HEK293 (cell line): ENCODE results near the gene RAC3.

Source experiments
- CTCF ChIA-PET: fragments of 350-600 bp; formaldehyde crosslinking; extraction: SDS; loops from one replicate; lab custom pipeline; 2021; ENCODE audit warnings: antibody characterized with exemption; lab: Yijun Ruan, JAX
- POLR2A ChIA-PET: fragments of 300-600 bp; formaldehyde crosslinking; extraction: SDS; loops from one replicate; lab custom pipeline; 2020; ENCODE audit warnings: antibody characterized with exemption, inconsistent platforms; lab: Yijun Ruan, JAX
- H3K27ac ChIP-seq: fragments of 200-500 bp; sonication (Bioruptor generic); 2 replicates; pipeline ENCODE4 v1.5.1; 2014; ENCODE audit warnings: low read depth, low read length, control low read depth, inconsistent platforms; ENCODE audit errors: extremely low read depth
- H3K36me3 ChIP-seq, 2 experiments: fragments of 200-500 bp in 1 of 2; sonication (Bioruptor generic) in 1 of 2; 1 replicate in 1 of 2; 2 replicates in 1 of 2; pipeline ENCODE4 v1.5.1; 2014 to 2017; ENCODE audit warnings: inconsistent platforms in 2 of 2, low read length in 2 of 2; ENCODE audit not compliant: control insufficient read depth in 2 of 2, insufficient read depth in 1 of 2
- H3K4me1 ChIP-seq: fragments of 200-500 bp; sonication (Bioruptor generic); 2 replicates; pipeline ENCODE4 v1.5.1; 2014; ENCODE audit warnings: mild to moderate bottlenecking, low read length, inconsistent platforms; ENCODE audit not compliant: control insufficient read depth, insufficient read depth
- H3K4me3 ChIP-seq: 2 replicates; pipeline ENCODE4 v1.5.1; 2011; ENCODE audit warnings: low read depth, mild to moderate bottlenecking, control low read depth, low read length, moderate library complexity
- H3K9me3 ChIP-seq: fragments of 200-500 bp; sonication (Bioruptor generic); 2 replicates; pipeline ENCODE4 v1.5.1; 2014; ENCODE audit warnings: low read depth, low read length, inconsistent platforms; ENCODE audit not compliant: control insufficient read depth, insufficient read depth
- BCL11B ChIP-seq: fragments of 450-650 bp; formaldehyde crosslinking; IDR thresholded peaks from 2 replicates; pipeline ENCODE4 v1.5.1; 2016; ENCODE audit warnings: low read depth, missing biosample characterization, missing genetic modification characterization
- GLIS1 ChIP-seq: fragments of 450-650 bp; formaldehyde crosslinking; IDR thresholded peaks from 2 replicates; pipeline ENCODE4 v1.5.1; 2016; ENCODE audit warnings: missing biosample characterization, missing genetic modification characterization
- GLIS2 ChIP-seq: fragments of 450-650 bp; formaldehyde crosslinking; IDR thresholded peaks from 2 replicates; pipeline ENCODE4 v1.5.1; 2016; ENCODE audit warnings: missing biosample characterization, missing genetic modification characterization
- IKZF3 ChIP-seq: fragments of 450-650 bp; IDR thresholded peaks from 2 replicates; pipeline ENCODE4 v1.5.0; 2018; ENCODE audit warnings: missing biosample characterization, mild to moderate bottlenecking, missing genetic modification characterization, moderate library complexity
- MYNN ChIP-seq: fragments of 450-650 bp; formaldehyde crosslinking; IDR thresholded peaks from 2 replicates; pipeline ENCODE4 v1.5.1; 2016; ENCODE audit warnings: missing biosample characterization, missing genetic modification characterization, borderline replicate concordance
- OSR2 ChIP-seq: fragments of 450-650 bp; formaldehyde crosslinking; IDR thresholded peaks from 2 replicates; pipeline ENCODE4 v1.5.1; 2016; ENCODE audit warnings: missing biosample characterization, missing genetic modification characterization
- PATZ1 ChIP-seq: fragments of 450-650 bp; formaldehyde crosslinking; IDR thresholded peaks from 2 replicates; pipeline ENCODE4 v1.5.1; 2016; ENCODE audit warnings: missing biosample characterization, missing genetic modification characterization
- SP2 ChIP-seq: fragments of 450-650 bp; formaldehyde crosslinking; IDR thresholded peaks from 2 replicates; pipeline ENCODE4 v1.5.1; 2016; ENCODE audit warnings: missing biosample characterization, missing genetic modification characterization
- SP3 ChIP-seq: fragments of 450-650 bp; formaldehyde crosslinking; IDR thresholded peaks from 2 replicates; pipeline ENCODE4 v1.5.1; 2016; ENCODE audit warnings: missing biosample characterization, missing genetic modification characterization
- TCF7L2 ChIP-seq: IDR thresholded peaks from 2 replicates; pipeline ENCODE4 v1.6.1; 2011; ENCODE audit warnings: low read depth, mild to moderate bottlenecking, inconsistent platforms, low read length, moderate library complexity, borderline replicate concordance
- TRIM28 ChIP-seq: IDR thresholded peaks from 2 replicates; pipeline ENCODE4 v1.6.1; 2011; ENCODE audit warnings: low read length, control low read depth, borderline replicate concordance
- WT1 ChIP-seq: fragments of 450-650 bp; formaldehyde crosslinking; IDR thresholded peaks from 2 replicates; pipeline ENCODE4 v1.5.1; 2016; ENCODE audit warnings: missing biosample characterization, missing genetic modification characterization
- ZBTB8A ChIP-seq: fragments of 450-650 bp; formaldehyde crosslinking; IDR thresholded peaks from 2 replicates; pipeline ENCODE4 v1.5.1; 2016; ENCODE audit warnings: missing biosample characterization, missing genetic modification characterization
- ZEB2 ChIP-seq: fragments of 450-650 bp; formaldehyde crosslinking; IDR thresholded peaks from 2 replicates; pipeline ENCODE4 v1.5.1; 2016; ENCODE audit warnings: missing biosample characterization, missing genetic modification characterization
- ZFP69B ChIP-seq: fragments of 450-650 bp; formaldehyde crosslinking; IDR thresholded peaks from 2 replicates; pipeline ENCODE4 v1.5.1; 2016; ENCODE audit warnings: missing biosample characterization, missing genetic modification characterization
- ZIC2 ChIP-seq: fragments of 450-650 bp; formaldehyde crosslinking; IDR thresholded peaks from 2 replicates; pipeline ENCODE4 v1.5.1; 2016; ENCODE audit warnings: missing biosample characterization, missing genetic modification characterization
- ZNF146 ChIP-seq: fragments of 450-650 bp; formaldehyde crosslinking; IDR thresholded peaks from 2 replicates; pipeline ENCODE4 v1.5.1; 2016; ENCODE audit warnings: missing biosample characterization, missing genetic modification characterization
- ZNF211 ChIP-seq: fragments of 450-650 bp; formaldehyde crosslinking; IDR thresholded peaks from 2 replicates; pipeline ENCODE4 v1.5.1; 2016; ENCODE audit warnings: low read depth, missing biosample characterization, missing genetic modification characterization
- ZNF292 ChIP-seq: fragments of 450-650 bp; formaldehyde crosslinking; IDR thresholded peaks from 2 replicates; pipeline ENCODE4 v1.5.1; 2016; ENCODE audit warnings: low read depth, missing biosample characterization, missing genetic modification characterization, borderline replicate concordance
- ZNF341 ChIP-seq: fragments of 450-650 bp; formaldehyde crosslinking; IDR thresholded peaks from 2 replicates; pipeline ENCODE4; 2016; ENCODE audit warnings: low read depth, missing biosample characterization, missing genetic modification characterization
- ZNF510 ChIP-seq: fragments of 450-650 bp; formaldehyde crosslinking; IDR thresholded peaks from 2 replicates; pipeline ENCODE4 v1.5.1; 2018; ENCODE audit warnings: mild to moderate bottlenecking, missing genetic modification characterization, missing biosample characterization; ENCODE audit not compliant: insufficient replicate concordance
- ZNF518A ChIP-seq: fragments of 450-650 bp; formaldehyde crosslinking; conservative IDR thresholded peaks from 2 replicates; pipeline ENCODE4 v1.5.1; 2016; ENCODE audit warnings: low read depth, missing biosample characterization, missing genetic modification characterization
- ZNF558 ChIP-seq: fragments of 450-650 bp; formaldehyde crosslinking; IDR thresholded peaks from 2 replicates; pipeline ENCODE4 v1.5.1; 2016; ENCODE audit warnings: missing biosample characterization, missing genetic modification characterization
- ZNF561 ChIP-seq: fragments of 450-650 bp; IDR thresholded peaks from 2 replicates; pipeline ENCODE4 v1.5.1; 2018; ENCODE audit warnings: missing biosample characterization, missing genetic modification characterization, borderline replicate concordance
- ZNF600 ChIP-seq: fragments of 450-650 bp; formaldehyde crosslinking; IDR thresholded peaks from 2 replicates; pipeline ENCODE4 v1.5.1; 2016; ENCODE audit warnings: missing biosample characterization, missing genetic modification characterization
- ZNF624 ChIP-seq: fragments of 450-650 bp; formaldehyde crosslinking; IDR thresholded peaks from 2 replicates; pipeline ENCODE4 v1.5.1; 2017; ENCODE audit warnings: missing biosample characterization, missing genetic modification characterization
- ZNF692 ChIP-seq: fragments of 450-650 bp; formaldehyde crosslinking; IDR thresholded peaks from 2 replicates; pipeline ENCODE4 v1.5.1; 2016; ENCODE audit warnings: missing biosample characterization, missing genetic modification characterization
- ZNF704 ChIP-seq: fragments of 450-650 bp; formaldehyde crosslinking; IDR thresholded peaks from 2 replicates; pipeline ENCODE4 v1.5.1; 2016; ENCODE audit warnings: missing biosample characterization, missing genetic modification characterization
- ZNF791 ChIP-seq: fragments of 450-650 bp; formaldehyde crosslinking; IDR thresholded peaks from 2 replicates; pipeline ENCODE4 v1.5.1; 2016; ENCODE audit warnings: missing biosample characterization, missing genetic modification characterization

Gene RAC3

GRCh38 chr17:82034371-82035011 is 3.0 kb downstream of the RAC3 start:
- ChIA-PET POLR2A (interaction anchor here (1.1 to 6.0 kb wide), 7 partner anchors 12 to 75 kb away, joined by 3 to 56 read pairs (median 5); partner anchors contain the start of genes CENPX, GPS1, LRRC45 and RFNG), CTCF (interaction anchor here (1.0 to 7.2 kb wide), 6 partner anchors 9 to 120 kb away, joined by 3 to 42 read pairs (median 4); partner anchors contain the start of genes CENPX and LRRC45)
- Histone ChIP-seq H3K36me3 (peaks cover 0 to 41% of the 10 kb centered on the region in 2 experiments; a peak in 1 of 3 replicates), H3K27ac (peak overlapping the region; percentile 29), H3K4me1 (peaks cover 10% of the 10 kb centered on the region), H3K9me3 (no peaks in the 10 kb centered on the region), H3K4me3 (no peak overlapping the region)
- TF ChIP-seq ZNF791, result no peak
- TF ChIP-seq MYNN (tag by site-specific recombination), result no peak
- TF ChIP-seq ZNF292 (tag by site-specific recombination), result no peak
- 0 out of 2 replicates have a peak, but pooled peaks have one; percentile 34 for TF ChIP-seq TCF7L2
- TF ChIP-seq PATZ1 (tag by site-specific recombination), result peak; percentile 64
- peak; percentile 84 for TF ChIP-seq ZIC2 (tag by site-specific recombination)
- peak; percentile 71 for TF ChIP-seq ZNF146 (tag by site-specific recombination)
- TF ChIP-seq GLIS2 (tag by site-specific recombination), result 0 out of 2 replicates have a peak, but pooled peaks have one; percentile 14
- no peak for TF ChIP-seq ZNF704 (tag by site-specific recombination)
- TF ChIP-seq ZFP69B, result peak; percentile 74; the same call in 1 of the 2 replicates
- TF ChIP-seq ZNF558 (tag by site-specific recombination), result no peak
- peak; percentile 80 for TF ChIP-seq ZNF692 (tag by site-specific recombination)
- TF ChIP-seq ZNF341 (tag by site-specific recombination), result peak; percentile 50
- TF ChIP-seq ZNF211, result no peak
- peak; percentile 87 for TF ChIP-seq ZNF600 (tag by site-specific recombination)
- peak; percentile 93 for TF ChIP-seq ZBTB8A (tag by site-specific recombination)
- peak; percentile 28 for TF ChIP-seq SP3 (tag by site-specific recombination)
- TF ChIP-seq ZNF561, result no peak
- peak; percentile 77 for TF ChIP-seq GLIS1
- TF ChIP-seq TRIM28, result no peak
- TF ChIP-seq BCL11B (tag by site-specific recombination), result 0 out of 2 replicates have a peak, but pooled peaks have one; percentile 27
- TF ChIP-seq SP2, result peak; percentile 93
- TF ChIP-seq ZNF510 (tag by site-specific recombination), result no peak
- TF ChIP-seq ZNF624 (tag by site-specific recombination), result no peak
- no peak for TF ChIP-seq OSR2 (tag by site-specific recombination)
- TF ChIP-seq ZNF518A (tag by site-specific recombination), result no peak
- TF ChIP-seq ZEB2 (tag by site-specific recombination), result 0 out of 2 replicates have a peak, but pooled peaks have one; percentile 13
- TF ChIP-seq IKZF3 (tag by site-specific recombination), result peak; percentile 70; the same call in 1 of the 2 replicates
- TF ChIP-seq WT1 (tag by site-specific recombination), result no peak
